ENCODE data around the gene D2HGDH.

D2HGDH gene

GRCh38 chr2:241703032-241703604, 31.3 kb upstream of the D2HGDH start:
- DNase-seq = no peak
- Histone ChIP-seq H3K27ac (peak overlapping the region; percentile 75), H3K27me3 (replicated peaks) (no peaks in the 10 kb centered on the region), H3K4me3 (ENCODE audit: low read depth, low read length) (peak overlapping the region; percentile 78), H3K36me3 (replicated peaks) (peaks cover 25% of the 10 kb centered on the region)
- TF ChIP-seq, protein P1, sequence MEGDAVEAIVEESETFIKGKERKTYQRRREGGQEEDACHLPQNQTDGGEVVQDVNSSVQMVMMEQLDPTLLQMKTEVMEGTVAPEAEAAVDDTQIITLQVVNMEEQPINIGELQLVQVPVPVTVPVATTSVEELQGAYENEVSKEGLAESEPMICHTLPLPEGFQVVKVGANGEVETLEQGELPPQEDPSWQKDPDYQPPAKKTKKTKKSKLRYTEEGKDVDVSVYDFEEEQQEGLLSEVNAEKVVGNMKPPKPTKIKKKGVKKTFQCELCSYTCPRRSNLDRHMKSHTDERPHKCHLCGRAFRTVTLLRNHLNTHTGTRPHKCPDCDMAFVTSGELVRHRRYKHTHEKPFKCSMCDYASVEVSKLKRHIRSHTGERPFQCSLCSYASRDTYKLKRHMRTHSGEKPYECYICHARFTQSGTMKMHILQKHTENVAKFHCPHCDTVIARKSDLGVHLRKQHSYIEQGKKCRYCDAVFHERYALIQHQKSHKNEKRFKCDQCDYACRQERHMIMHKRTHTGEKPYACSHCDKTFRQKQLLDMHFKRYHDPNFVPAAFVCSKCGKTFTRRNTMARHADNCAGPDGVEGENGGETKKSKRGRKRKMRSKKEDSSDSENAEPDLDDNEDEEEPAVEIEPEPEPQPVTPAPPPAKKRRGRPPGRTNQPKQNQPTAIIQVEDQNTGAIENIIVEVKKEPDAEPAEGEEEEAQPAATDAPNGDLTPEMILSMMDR (IDR thresholded peaks at IDR 0.05; ENCODE audit: low read depth, low read length, missing control alignments) = peak; percentile 40
- in situ Hi-C loops (cut with HindIII; ENCODE audit: low pct_ligation_motif_present, low sequenced_read_pairs) = no loop called here

DNA sequence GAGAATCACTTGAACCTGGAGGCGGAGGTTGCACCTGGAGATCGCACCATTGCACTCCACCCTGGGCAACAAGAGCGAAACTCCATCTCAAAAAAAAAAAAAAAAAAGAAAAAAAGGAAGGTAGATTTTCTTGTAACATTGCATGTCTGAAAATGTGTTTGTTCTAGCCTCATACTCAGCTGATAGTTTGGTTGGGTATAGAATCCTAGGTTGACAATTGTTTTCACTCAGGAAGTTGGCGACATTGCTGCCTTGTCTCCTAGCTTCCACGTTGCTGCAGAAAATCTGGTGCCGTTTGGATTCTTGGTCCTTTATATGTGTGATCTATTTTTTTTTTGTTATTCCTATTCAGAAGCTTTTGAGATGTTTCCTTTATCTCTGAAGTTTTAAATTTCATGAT, 27.9 kb upstream of the D2HGDH start:
- Histone ChIP-seq H3K27ac (no peak overlapping the region), H3K4me3 (ENCODE audit: low read depth, low read length) (no peak overlapping the region), H3K27me3 (replicated peaks) (no peaks in the 10 kb centered on the region), H3K36me3 (replicated peaks) (peaks cover 44% of the 10 kb centered on the region)
- no peak for DNase-seq
- in situ Hi-C loops (cut with HindIII; ENCODE audit: low pct_ligation_motif_present, low sequenced_read_pairs) = no loop called here
- TF ChIP-seq, protein P1 (IDR thresholded peaks at IDR 0.05; ENCODE audit: low read depth, low read length, missing control alignments) = no peak

- no peaks in the 10 kb centered on the region for H3K27me3 ChIP-seq (replicated peaks)
- H3K27ac ChIP-seq = no peak overlapping the region
- H3K36me3 ChIP-seq (replicated peaks) = peaks cover 57% of the 10 kb centered on the region
- in situ Hi-C loops (cut with HindIII; ENCODE audit: low pct_ligation_motif_present, low sequenced_read_pairs) = no loop called here
- TF ChIP-seq, protein P1 (IDR thresholded peaks at IDR 0.05; ENCODE audit: low read depth, low read length, missing control alignments) = no peak
- no peak for DNase-seq
- H3K4me3 ChIP-seq (ENCODE audit: low read depth, low read length) = no peak overlapping the region
These were observed 25.6 kb upstream of the D2HGDH start for GRCh38 chr2:241708879-241709278.

GRCh38 chr2:241719093-241719492, 15.3 kb upstream of the D2HGDH start:
- peaks cover 50% of the 10 kb centered on the region for H3K36me3 ChIP-seq (replicated peaks)
- no peak for DNase-seq
- in situ Hi-C loops (cut with HindIII; ENCODE audit: low pct_ligation_motif_present, low sequenced_read_pairs) = no loop called here

DNA sequence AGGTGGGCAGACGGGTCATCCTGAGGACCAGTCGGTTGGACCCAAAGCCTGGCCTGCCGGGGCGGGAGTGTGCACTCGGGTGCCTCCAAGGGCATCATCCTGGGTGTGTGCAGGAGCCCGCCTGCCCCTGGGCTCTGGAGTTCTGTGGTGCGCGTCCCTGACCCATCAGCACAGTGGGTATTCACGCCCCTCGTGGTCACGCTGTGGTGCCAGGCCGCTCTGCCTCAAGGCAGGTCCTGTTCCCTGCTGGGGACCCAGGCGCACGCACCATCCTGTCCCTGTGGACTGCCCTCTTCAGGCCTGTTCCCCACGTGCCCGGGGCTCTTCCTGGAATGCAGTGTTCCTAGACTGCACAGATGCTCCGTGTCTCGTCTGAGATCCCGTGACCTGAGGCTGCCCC, 14.3 kb upstream of the D2HGDH start:
- in situ Hi-C loops (cut with HindIII; ENCODE audit: low pct_ligation_motif_present, low sequenced_read_pairs) = no loop called here
- DNase-seq = no peak
- Histone ChIP-seq H3K36me3 (replicated peaks) (peaks cover 48% of the 10 kb centered on the region), H3K27ac (no peak overlapping the region), H3K27me3 (replicated peaks) (no peaks in the 10 kb centered on the region), H3K4me3 (ENCODE audit: low read depth, low read length) (no peak overlapping the region)
- TF ChIP-seq, protein P1 (IDR thresholded peaks at IDR 0.05; ENCODE audit: low read depth, low read length, missing control alignments) = no peak

More at GRCh38 chr2:241719093-241719492, 15.3 kb upstream of the D2HGDH start:
- H3K27ac ChIP-seq = no peak overlapping the region
- TF ChIP-seq, protein P1 (IDR thresholded peaks at IDR 0.05; ENCODE audit: low read depth, low read length, missing control alignments) = no peak
- H3K4me3 ChIP-seq (ENCODE audit: low read depth, low read length) = no peak overlapping the region
- no peaks in the 10 kb centered on the region for H3K27me3 ChIP-seq (replicated peaks)

DNA sequence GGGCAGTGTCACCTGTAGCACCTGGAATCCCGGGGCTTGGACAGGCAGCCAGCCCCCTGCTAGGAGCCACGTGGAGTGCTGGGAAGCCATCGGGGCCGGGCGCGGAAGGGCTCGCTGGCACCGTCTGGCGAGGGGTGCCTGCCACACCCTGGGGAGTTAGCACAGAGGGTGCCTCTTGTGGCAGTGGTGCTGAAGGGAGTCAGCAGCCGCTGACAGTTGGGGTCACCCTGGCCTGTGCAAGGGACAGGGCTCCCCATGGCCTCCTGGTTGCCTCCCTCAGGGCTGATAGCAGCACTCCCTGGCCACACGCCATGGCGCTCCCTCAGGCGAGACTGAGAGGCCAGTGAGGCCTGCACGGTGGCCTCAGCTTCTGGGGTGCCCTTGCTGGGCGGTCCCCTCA, 13.9 kb upstream of the D2HGDH start:
- TF ChIP-seq, protein P1 (IDR thresholded peaks at IDR 0.05; ENCODE audit: low read depth, low read length, missing control alignments) = no peak
- no peak overlapping the region for H3K4me3 ChIP-seq (ENCODE audit: low read depth, low read length)
- no peaks in the 10 kb centered on the region for H3K27me3 ChIP-seq (replicated peaks)
- H3K36me3 ChIP-seq (replicated peaks) = peaks cover 48% of the 10 kb centered on the region
- no peak for DNase-seq
- in situ Hi-C loops (cut with HindIII; ENCODE audit: low pct_ligation_motif_present, low sequenced_read_pairs) = no loop called here
- no peak overlapping the region for H3K27ac ChIP-seq

All from brain microvascular endothelial cell (primary cell).